GM12878 (cell line): ENCODE measurements around the gene CEP63. TPM values are rescaled to one million over a fixed set of nuclear protein-coding genes. Genes with fewer than 3 reads are reported as not detected.

Experiments used
- ATAC-seq: fragments of 200-7000 bp; cut with Tn5 transposase; 3 replicates; pipeline ENCODE4 v1.9.1; 2020; ENCODE audit warnings: mild to moderate bottlenecking, moderate library complexity
- BruUV-seq: library from RNA; stranded (reverse); fragments of 400-500 nt; replicated peaks from 2 replicates; lab custom pipeline; 2021; lab: Mats Ljungman, UMichigan
- CTCF ChIA-PET: fragments of 300-600 bp; sonication (Branson Sonifier 250); formaldehyde crosslinking; extraction: SDS; loops from one replicate; lab custom pipeline; 2021; ENCODE audit warnings: inconsistent platforms; lab: Yijun Ruan, JAX
- POLR2A ChIA-PET: fragments of 350-600 bp; formaldehyde crosslinking; extraction: SDS; loops from one replicate; lab custom pipeline; 2021; ENCODE audit warnings: inconsistent platforms; lab: Charles Lee
- RAD21 ChIA-PET: fragments of 300-600 bp; sonication (Branson Sonifier 250); formaldehyde crosslinking; loops from one replicate; lab custom pipeline; 2023; ENCODE audit warnings: antibody characterized with exemption; ENCODE audit not compliant: unreplicated experiment; lab: Charles Lee
- SMC1A ChIA-PET: fragments of 300-600 bp; sonication (Branson Sonifier 250); formaldehyde crosslinking; loops from one replicate; lab custom pipeline; 2023; ENCODE audit not compliant: unreplicated experiment, uncharacterized antibody; lab: Charles Lee
- DNase-seq: peaks from one replicate; pipeline ENCODE4 v3.0.0-alpha.2; 2011; ENCODE audit warnings: low read depth, low spot score
- FAIRE-seq: peaks from 3 replicates; lab custom pipeline; 2011; peaks lifted over from hg19 to GRCh38; lab: Jason Lieb, UNC
- H2AFZ ChIP-seq: 2 replicates; pipeline ENCODE4 v1.6.0; 2011; ENCODE audit warnings: low read depth, low read length, control low read depth; ENCODE audit not compliant: control insufficient read depth
- H3K27ac ChIP-seq: 2 replicates; pipeline ENCODE4 v1.5.1; 2011; ENCODE audit warnings: control low read depth; ENCODE audit not compliant: control insufficient read depth, insufficient read depth
- H3K27me3 ChIP-seq, 2 experiments: replicated peaks in 1 of 2; 2 replicates each; pipeline versions ENCODE4 v1.6.0 to v1.6.1; 2011; ENCODE audit warnings: low read length in 1 of 2; ENCODE audit not compliant: control insufficient read depth in 2 of 2, insufficient read depth in 2 of 2
- H3K36me3 ChIP-seq, 2 experiments: 2 replicates each; pipeline ENCODE4 v1.5.1; 2011; ENCODE audit warnings: low read length in 1 of 2; ENCODE audit not compliant: control insufficient read depth in 2 of 2, insufficient read depth in 2 of 2
- H3K4me1 ChIP-seq: 2 replicates; pipeline ENCODE4 v1.6.1; 2011; ENCODE audit warnings: mild to moderate bottlenecking, low read length, moderate library complexity, mixed read lengths; ENCODE audit not compliant: control insufficient read depth, insufficient read depth
- H3K4me2 ChIP-seq: 2 replicates; pipeline ENCODE4 v1.6.0; 2011; ENCODE audit warnings: control low read depth; ENCODE audit not compliant: control insufficient read depth, insufficient read depth
- H3K4me3 ChIP-seq: fragments of 200-600 bp; sonication (generic); 2 replicates; pipeline ENCODE4 v1.5.1; 2016
- H3K79me2 ChIP-seq: 2 replicates; pipeline ENCODE4 v1.6.0; 2011; ENCODE audit warnings: low read length; ENCODE audit not compliant: control insufficient read depth, insufficient read depth
- H3K9ac ChIP-seq: 2 replicates; pipeline ENCODE4 v1.8.0; 2011; ENCODE audit warnings: low read length, control low read depth, mixed read lengths; ENCODE audit not compliant: control insufficient read depth, insufficient read depth
- H3K9me3 ChIP-seq: replicated peaks from 3 replicates; pipeline ENCODE4 v1.5.1; 2011; ENCODE audit warnings: mild to moderate bottlenecking, low read length; ENCODE audit not compliant: control insufficient read depth, insufficient read depth
- H4K20me1 ChIP-seq: 2 replicates; pipeline ENCODE4 v1.6.0; 2011; ENCODE audit not compliant: control insufficient read depth, insufficient read depth
- ATF7 ChIP-seq: fragments of 450-650 bp; IDR thresholded peaks from 2 replicates; pipeline ENCODE4 v1.6.1; 2016; ENCODE audit warnings: low read depth, mild to moderate bottlenecking
- BRCA1 ChIP-seq: IDR thresholded peaks from 2 replicates; pipeline ENCODE4 v1.6.1; 2011; ENCODE audit warnings: low read depth, low read length, improper control_type of control experiment
- CBFB ChIP-seq: IDR thresholded peaks from 2 replicates; pipeline ENCODE4 v1.6.1; 2016; ENCODE audit warnings: antibody characterized with exemption, low read depth
- ETV6 ChIP-seq, 2 experiments: fragments of 450-650 bp in 1 of 2; IDR thresholded peaks in 1 of 2; conservative IDR thresholded peaks in 1 of 2; 2 replicates each; pipeline ENCODE4 v1.6.1; 2014; ENCODE audit warnings: antibody characterized with exemption in 1 of 2, borderline replicate concordance in 1 of 2, low read depth in 1 of 2, mild to moderate bottlenecking in 1 of 2, moderate library complexity in 1 of 2
- PKNOX1 ChIP-seq: fragments of 450-650 bp; IDR thresholded peaks from 2 replicates; pipeline ENCODE4 v1.6.1; 2016; ENCODE audit warnings: mild to moderate bottlenecking
- POLR2AphosphoS5 ChIP-seq: IDR thresholded peaks from 2 replicates; pipeline ENCODE4 v1.6.1; 2011; ENCODE audit warnings: mild to moderate bottlenecking, low read length, inconsistent platforms
- RBBP5 ChIP-seq: fragments of 200-600 bp; sonication (generic); conservative IDR thresholded peaks from 2 replicates; pipeline ENCODE4 v1.6.1; 2016
- RCOR1 ChIP-seq: conservative IDR thresholded peaks from 2 replicates; pipeline ENCODE4 v1.6.1; 2012; ENCODE audit warnings: low read depth, low read length, improper control_type of control experiment
- SMAD5 ChIP-seq: IDR thresholded peaks from 2 replicates; pipeline ENCODE4 v1.6.1; 2016; ENCODE audit warnings: antibody characterized with exemption, low read depth
- SREBF1 ChIP-seq: IDR thresholded peaks from 2 replicates; pipeline ENCODE4 v1.6.1; 2012; ENCODE audit warnings: mild to moderate bottlenecking, low read length
- STAT3 ChIP-seq: IDR thresholded peaks from 2 replicates; pipeline ENCODE4 v1.6.1; 2011; ENCODE audit warnings: low read depth, low read length, improper control_type of control experiment
- TARDBP ChIP-seq: IDR thresholded peaks from 2 replicates; pipeline ENCODE4 v1.6.1; 2016; ENCODE audit warnings: borderline replicate concordance
- YBX1 ChIP-seq: fragments of 450-650 bp; IDR thresholded peaks from 2 replicates; pipeline ENCODE4 v1.6.1; 2016; ENCODE audit warnings: antibody characterized with exemption
- WGBS: methylation state at CpG from one replicate; pipeline ENCODE4 v1.1.6; 2016; ENCODE audit warnings: low lambda C conversion rate; ENCODE audit not compliant: insufficient replicate concordance, insufficient coverage; ENCODE audit errors: missing lambda C conversion rate; 5-methylcytosine and 5-hydroxymethylcytosine counted together
- in situ Hi-C: fragments of 300-500 bp; cut with MboI; formaldehyde crosslinking; loops from 9 replicates; pipeline ENCODE4 v1.14.3; 2018; ENCODE audit warnings: mixed read lengths
- intact Hi-C: fragments of 100-400 bp; cut with micrococcal nuclease; formaldehyde crosslinking; loops from one replicate; pipeline ENCODE4 v1.14.2; 2022; ENCODE audit not compliant: unreplicated experiment
- polyA plus RNA-seq, 11 experiments: library from polyadenylated mRNA; depleted of rRNA in 4 of 11; unstranded in 6 of 11; stranded (reverse) in 5 of 11; fragments of >200 nt; fragmentation: Nextera tagmentation in 4 of 11; fragmentation: Illumina TruSeq in 1 of 11; extraction: Ambion mirVana in 4 of 11; extraction: Trizol in 1 of 11; gene quantifications; 1 replicate in 1 of 11; 2 replicates in 10 of 11; pipeline versions ENCODE4 v1.2.1 to v1.2.3, GENCODE V29; 2011 to 2016; ENCODE audit warnings: inconsistent platforms in 2 of 11, missing spikeins in 2 of 11, low read depth in 1 of 11
- total RNA-seq, 4 experiments: library from RNA; depleted of rRNA in 3 of 4; stranded (reverse); fragments of >200 nt in 3 of 4; fragmentation: Illumina TruSeq in 1 of 4; extraction: Trizol in 1 of 4; gene quantifications; 2 replicates each; pipeline versions ENCODE4 v1.2.1 to v1.2.3, GENCODE V29; 2013 to 2021
- TF ChIP-seq, protein P1 (sequence below): IDR thresholded peaks from 2 replicates; pipeline ENCODE4 v1.6.1; 2012; ENCODE audit warnings: low read depth, low read length, improper control_type of control experiment
- TF ChIP-seq, protein P2 (sequence below), 3 experiments: IDR thresholded peaks in 2 of 3; conservative IDR thresholded peaks in 1 of 3; 2 replicates each; pipeline ENCODE4 v1.5.1; 2011; ENCODE audit warnings: low read depth in 3 of 3, low read length in 3 of 3, mild to moderate bottlenecking in 3 of 3, control low read depth in 2 of 3, moderate library complexity in 2 of 3, inconsistent platforms in 1 of 3, mixed read lengths in 1 of 3; ENCODE audit not compliant: control insufficient read depth in 2 of 3, insufficient read depth in 1 of 3; ENCODE audit errors: extremely low read depth in 1 of 3

Gene CEP63
- total and polyA plus RNA-seq, 10 of the 15 experiments (the other 5 are each of a cell fraction or from before 2014, with no cell fraction given), result 14.0 to 36.9 (median 26.8) TPM

- H3K36me3 ChIP-seq, result peaks cover 2 to 25% of the 10 kb centered on the region in 2 experiments; a peak in 3 of 4 replicates
- no peaks in the 10 kb centered on the region for H3K9me3 ChIP-seq
- in situ Hi-C loops (loop anchor here (5.0 kb wide), 1 partner anchor 167 kb away; no protein-coding TSS in a partner anchor), intact Hi-C loops (loop anchor here (1.0 to 10.0 kb wide), 5 partner anchors 115 to 809 kb away; partner anchors contain the start of gene TOPBP1)
- no peaks in the 10 kb centered on the region for H3K27me3 ChIP-seq
- H3K27ac ChIP-seq, result no peak overlapping the region
- H3K79me2 ChIP-seq, result no peaks in the 10 kb centered on the region
- no peak overlapping the region for H2AFZ ChIP-seq
- ATAC-seq (peak; percentile 88), FAIRE-seq (peak; percentile 35), DNase-seq (no peak)
- H4K20me1 ChIP-seq, result no peaks in the 10 kb centered on the region
- no peak overlapping the region for H3K4me2 ChIP-seq
- H3K9ac ChIP-seq, result no peak overlapping the region
- CTCF ChIA-PET, result interaction anchor here (0.7 to 7.6 kb wide), 24 partner anchors 11 to 654 kb away, joined by 3 to 83 read pairs (median 4); partner anchors contain the start of genes ANAPC13 and CEP63
- 17% methylated on average over 7 of the region's 9 CpGs for WGBS
- H3K4me1 ChIP-seq, result no peaks in the 10 kb centered on the region
- no peak overlapping the region for H3K4me3 ChIP-seq
- SMC1A ChIA-PET, result interaction anchor here (0.6 to 2.8 kb wide), 14 partner anchors 9 to 291 kb away, joined by 3 to 26 read pairs (median 6); no protein-coding TSS in a partner anchor
- no TSS peak for BruUV-seq
- RAD21 ChIA-PET, result interaction anchor here (0.5 to 3.2 kb wide), 7 partner anchors 9 to 263 kb away, joined by 3 to 17 read pairs (median 4); partner anchors contain the start of genes ANAPC13 and CEP63
- POLR2A ChIA-PET, result no interaction called here
- no peak for TF ChIP-seq RBBP5
- TF ChIP-seq TARDBP, result no peak
- no peak for TF ChIP-seq RCOR1
- TF ChIP-seq ATF7, result no peak
- TF ChIP-seq BRCA1, result no peak
- TF ChIP-seq POLR2AphosphoS5, result no peak
- no peak for TF ChIP-seq STAT3
- no peak for TF ChIP-seq SREBF1
- TF ChIP-seq, protein P1, sequence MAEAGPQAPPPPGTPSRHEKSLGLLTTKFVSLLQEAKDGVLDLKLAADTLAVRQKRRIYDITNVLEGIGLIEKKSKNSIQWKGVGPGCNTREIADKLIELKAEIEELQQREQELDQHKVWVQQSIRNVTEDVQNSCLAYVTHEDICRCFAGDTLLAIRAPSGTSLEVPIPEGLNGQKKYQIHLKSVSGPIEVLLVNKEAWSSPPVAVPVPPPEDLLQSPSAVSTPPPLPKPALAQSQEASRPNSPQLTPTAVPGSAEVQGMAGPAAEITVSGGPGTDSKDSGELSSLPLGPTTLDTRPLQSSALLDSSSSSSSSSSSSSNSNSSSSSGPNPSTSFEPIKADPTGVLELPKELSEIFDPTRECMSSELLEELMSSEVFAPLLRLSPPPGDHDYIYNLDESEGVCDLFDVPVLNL, result no peak
- TF ChIP-seq YBX1, result no peak
- no peak for TF ChIP-seq CBFB
- no peak for TF ChIP-seq PKNOX1
- TF ChIP-seq ETV6 (conservative IDR thresholded peaks at IDR 0.05 in 1 of 2, IDR thresholded peaks at IDR 0.05 in 1 of 2; ENCODE audit: borderline replicate concordance in 1 of 2, low read depth in 1 of 2), result no peak
- no peak for TF ChIP-seq SMAD5
- TF ChIP-seq, protein P2, sequence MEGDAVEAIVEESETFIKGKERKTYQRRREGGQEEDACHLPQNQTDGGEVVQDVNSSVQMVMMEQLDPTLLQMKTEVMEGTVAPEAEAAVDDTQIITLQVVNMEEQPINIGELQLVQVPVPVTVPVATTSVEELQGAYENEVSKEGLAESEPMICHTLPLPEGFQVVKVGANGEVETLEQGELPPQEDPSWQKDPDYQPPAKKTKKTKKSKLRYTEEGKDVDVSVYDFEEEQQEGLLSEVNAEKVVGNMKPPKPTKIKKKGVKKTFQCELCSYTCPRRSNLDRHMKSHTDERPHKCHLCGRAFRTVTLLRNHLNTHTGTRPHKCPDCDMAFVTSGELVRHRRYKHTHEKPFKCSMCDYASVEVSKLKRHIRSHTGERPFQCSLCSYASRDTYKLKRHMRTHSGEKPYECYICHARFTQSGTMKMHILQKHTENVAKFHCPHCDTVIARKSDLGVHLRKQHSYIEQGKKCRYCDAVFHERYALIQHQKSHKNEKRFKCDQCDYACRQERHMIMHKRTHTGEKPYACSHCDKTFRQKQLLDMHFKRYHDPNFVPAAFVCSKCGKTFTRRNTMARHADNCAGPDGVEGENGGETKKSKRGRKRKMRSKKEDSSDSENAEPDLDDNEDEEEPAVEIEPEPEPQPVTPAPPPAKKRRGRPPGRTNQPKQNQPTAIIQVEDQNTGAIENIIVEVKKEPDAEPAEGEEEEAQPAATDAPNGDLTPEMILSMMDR (IDR thresholded peaks at IDR 0.05 in 2 of 3, conservative IDR thresholded peaks at IDR 0.05 in 1 of 3; ENCODE audit: control insufficient read depth in 2 of 3, extremely low read depth in 1 of 3, insufficient read depth in 1 of 3, low read depth in 3 of 3, low read length in 3 of 3), result peak; percentile 53 to 76 (median 65)
Observed at GRCh38 chr3:134473868-134474546, 11.8 kb upstream of the CEP63 start.
